Measurements from ENCODE around the gene FBXL4.
A peak's percentile ranks its signal among the peaks of the same experiment; 100 is the strongest.

Gene FBXL4

GRCh38 chr6:98947411-98948292, at the start of gene FBXL4:
Gene FBXL4, minus strand, starts transcription at chr6:98947946. Its CDS starts 20,958 bp downstream, at chr6:98926988.
- DNase-seq = peak; percentile 76

GRCh38 chr6:98995116-98995515, 47.4 kb upstream of the FBXL4 start:
- no peak for DNase-seq

GRCh38 chr6:98992535-98992934, 44.8 kb upstream of the FBXL4 start:
- no peak for DNase-seq

GRCh38 chr6:98986071-98986615, 38.4 kb upstream of the FBXL4 start:
- DNase-seq = no peak

- DNase-seq = no peak
These were observed 37.6 kb upstream of the FBXL4 start for GRCh38 chr6:98985391-98985790.

- no peak for DNase-seq
These were observed 36.4 kb upstream of the FBXL4 start for GRCh38 chr6:98984121-98984520.

GRCh38 chr6:98981473-98981872, 33.7 kb upstream of the FBXL4 start:
- no peak for DNase-seq

- DNase-seq = no peak
These were observed 33.1 kb upstream of the FBXL4 start for GRCh38 chr6:98980819-98981218.

GRCh38 chr6:98977671-98978292, 30.0 kb upstream of the FBXL4 start:
- no peak for DNase-seq

GRCh38 chr6:98976674-98977385, 29.1 kb upstream of the FBXL4 start:
- DNase-seq = no peak

- DNase-seq = no peak
These were observed 27.7 kb upstream of the FBXL4 start for GRCh38 chr6:98975421-98975820.

- no peak for DNase-seq
These were observed 26.6 kb upstream of the FBXL4 start for GRCh38 chr6:98974309-98974708.

- no peak for DNase-seq
These were observed 25.8 kb upstream of the FBXL4 start for GRCh38 chr6:98973571-98973970.

- DNase-seq = no peak
These were observed 23.6 kb upstream of the FBXL4 start for GRCh38 chr6:98971303-98971702.

GRCh38 chr6:98970469-98970868, 22.7 kb upstream of the FBXL4 start:
- DNase-seq = no peak

GRCh38 chr6:98967616-98968015, 19.9 kb upstream of the FBXL4 start:
- no peak for DNase-seq

GRCh38 chr6:98959631-98960030, 11.9 kb upstream of the FBXL4 start:
- no peak for DNase-seq

- DNase-seq = no peak
These were observed 11.0 kb upstream of the FBXL4 start for GRCh38 chr6:98958776-98959175.

GRCh38 chr6:98957450-98957849, 9.7 kb upstream of the FBXL4 start:
- peak; percentile 45 for DNase-seq

- no peak for DNase-seq
These were observed 1.8 kb upstream of the FBXL4 start for GRCh38 chr6:98949589-98949988.

- DNase-seq = peak; percentile 22
These were observed 801 bp downstream of the FBXL4 start for GRCh38 chr6:98946879-98947410.

- DNase-seq = no peak
These were observed 1.4 kb downstream of the FBXL4 start for GRCh38 chr6:98946266-98946878.

Data from fibroblast of skin of right biceps (primary cell).